Panc1 (cell line): Measurements from ENCODE around the gene SLC46A3.

Experiments
- CTCF ChIP-seq: fragments of 450-650 bp; IDR thresholded peaks from 2 replicates; pipeline ENCODE4 v1.5.1; 2017; ENCODE audit warnings: mild to moderate bottlenecking
- POLR2AphosphoS5 ChIP-seq: IDR thresholded peaks from 2 replicates; pipeline ENCODE4 v1.6.1; 2012; ENCODE audit warnings: mild to moderate bottlenecking, low read depth, low read length, moderate library complexity

GRCh38 chr13:28707629-28708427 is 10.9 kb downstream of the SLC46A3 start:
- TF ChIP-seq POLR2AphosphoS5 (no peak), CTCF (no peak)
